GM12878 (cell line): ENCODE data around the gene WWOX.

Source experiments
- CTCF ChIP-seq, 3 experiments: IDR thresholded peaks in 2 of 3; conservative IDR thresholded peaks in 1 of 3; 2 replicates each; pipeline ENCODE4 v1.5.1; 2011; ENCODE audit warnings: low read depth in 3 of 3, low read length in 3 of 3, mild to moderate bottlenecking in 3 of 3, control low read depth in 2 of 3, moderate library complexity in 2 of 3, inconsistent platforms in 1 of 3, mixed read lengths in 1 of 3; ENCODE audit not compliant: control insufficient read depth in 2 of 3, insufficient read depth in 1 of 3; ENCODE audit errors: extremely low read depth in 1 of 3
- E4F1 ChIP-seq: fragments of 450-650 bp; IDR thresholded peaks from 2 replicates; pipeline ENCODE4 v1.6.1; 2018; ENCODE audit warnings: borderline replicate concordance, mild to moderate bottlenecking; ENCODE audit not compliant: partially characterized antibody
- IRF3 ChIP-seq: fragments of 450-650 bp; IDR thresholded peaks from 2 replicates; pipeline ENCODE4 v1.6.1; 2014; ENCODE audit warnings: mild to moderate bottlenecking
- SMAD1 ChIP-seq: fragments of 450-650 bp; IDR thresholded peaks from 2 replicates; pipeline ENCODE4 v1.6.1; 2018; ENCODE audit warnings: mild to moderate bottlenecking, low read depth; ENCODE audit not compliant: partially characterized antibody
- SP1 ChIP-seq: IDR thresholded peaks from one replicate; pipeline ENCODE4 v1.6.1; 2011; ENCODE audit warnings: low read depth, low read length

GRCh38 chr16:78556421-78556820, 457.0 kb downstream of the WWOX start:
- TF ChIP-seq E4F1 = no peak
- TF ChIP-seq SP1 = no peak
- TF ChIP-seq CTCF (IDR thresholded peaks at IDR 0.05 in 2 of 3, conservative IDR thresholded peaks at IDR 0.05 in 1 of 3; ENCODE audit: control insufficient read depth in 2 of 3, extremely low read depth in 1 of 3, insufficient read depth in 1 of 3, low read depth in 3 of 3, low read length in 3 of 3) = no peak
- no peak for TF ChIP-seq SMAD1
- TF ChIP-seq IRF3 = no peak
